OCI-LY7 (cell line): ENCODE measurements around the gene USP6NL.

Experiments
- EZH2phosphoT487 ChIP-seq: fragments of 200-600 bp; sonication (generic); IDR thresholded peaks from 2 replicates; pipeline ENCODE4 v1.6.1; 2018; ENCODE audit warnings: low read depth, borderline replicate concordance, mild to moderate bottlenecking, mixed run types, antibody characterized with exemption, low read length, moderate library complexity, mixed read lengths
- TF ChIP-seq, protein P1 (sequence below): fragments of 200-600 bp; sonication (generic); conservative IDR thresholded peaks from 2 replicates; pipeline ENCODE4 v1.5.1; 2014; ENCODE audit warnings: mild to moderate bottlenecking, antibody characterized with exemption, low read length, moderate library complexity, mixed read lengths

DNA sequence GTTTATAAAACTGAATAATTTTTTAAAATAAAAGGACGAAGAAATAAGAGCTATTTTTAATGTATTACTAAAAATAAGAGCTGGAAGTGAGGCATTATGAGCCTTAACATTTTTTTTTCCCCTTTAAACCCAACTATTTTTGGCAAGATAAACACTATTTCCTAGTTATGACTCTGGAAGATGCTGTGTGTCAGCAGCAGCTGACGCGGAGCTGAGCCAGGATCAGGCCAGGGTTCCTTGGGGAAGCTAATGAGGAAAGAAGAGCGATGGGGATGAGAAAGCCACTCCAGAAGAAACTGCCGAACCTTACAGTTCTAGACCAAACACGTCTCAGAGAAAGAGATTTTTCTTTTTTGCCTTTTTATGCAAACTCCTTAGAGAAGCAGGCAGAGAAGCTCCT, 85.9 kb downstream of the USP6NL start:
- TF ChIP-seq, protein P1, sequence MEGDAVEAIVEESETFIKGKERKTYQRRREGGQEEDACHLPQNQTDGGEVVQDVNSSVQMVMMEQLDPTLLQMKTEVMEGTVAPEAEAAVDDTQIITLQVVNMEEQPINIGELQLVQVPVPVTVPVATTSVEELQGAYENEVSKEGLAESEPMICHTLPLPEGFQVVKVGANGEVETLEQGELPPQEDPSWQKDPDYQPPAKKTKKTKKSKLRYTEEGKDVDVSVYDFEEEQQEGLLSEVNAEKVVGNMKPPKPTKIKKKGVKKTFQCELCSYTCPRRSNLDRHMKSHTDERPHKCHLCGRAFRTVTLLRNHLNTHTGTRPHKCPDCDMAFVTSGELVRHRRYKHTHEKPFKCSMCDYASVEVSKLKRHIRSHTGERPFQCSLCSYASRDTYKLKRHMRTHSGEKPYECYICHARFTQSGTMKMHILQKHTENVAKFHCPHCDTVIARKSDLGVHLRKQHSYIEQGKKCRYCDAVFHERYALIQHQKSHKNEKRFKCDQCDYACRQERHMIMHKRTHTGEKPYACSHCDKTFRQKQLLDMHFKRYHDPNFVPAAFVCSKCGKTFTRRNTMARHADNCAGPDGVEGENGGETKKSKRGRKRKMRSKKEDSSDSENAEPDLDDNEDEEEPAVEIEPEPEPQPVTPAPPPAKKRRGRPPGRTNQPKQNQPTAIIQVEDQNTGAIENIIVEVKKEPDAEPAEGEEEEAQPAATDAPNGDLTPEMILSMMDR, result no peak
- no peak for TF ChIP-seq EZH2phosphoT487
